EH (cell line): Measurements from ENCODE around the gene RASL12.
"Not testable (repeated sequence)": the region's sequence is repeated elsewhere in the genome, so short reads cannot be mapped to it uniquely, and the experiment has no call there.

Experiments
- DNase-seq: peaks from one replicate; pipeline ENCODE4 v3.0.0-alpha.2; 2015; ENCODE audit warnings: low read depth

RASL12 gene, protein sequence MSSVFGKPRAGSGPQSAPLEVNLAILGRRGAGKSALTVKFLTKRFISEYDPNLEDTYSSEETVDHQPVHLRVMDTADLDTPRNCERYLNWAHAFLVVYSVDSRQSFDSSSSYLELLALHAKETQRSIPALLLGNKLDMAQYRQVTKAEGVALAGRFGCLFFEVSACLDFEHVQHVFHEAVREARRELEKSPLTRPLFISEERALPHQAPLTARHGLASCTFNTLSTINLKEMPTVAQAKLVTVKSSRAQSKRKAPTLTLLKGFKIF

DNA sequence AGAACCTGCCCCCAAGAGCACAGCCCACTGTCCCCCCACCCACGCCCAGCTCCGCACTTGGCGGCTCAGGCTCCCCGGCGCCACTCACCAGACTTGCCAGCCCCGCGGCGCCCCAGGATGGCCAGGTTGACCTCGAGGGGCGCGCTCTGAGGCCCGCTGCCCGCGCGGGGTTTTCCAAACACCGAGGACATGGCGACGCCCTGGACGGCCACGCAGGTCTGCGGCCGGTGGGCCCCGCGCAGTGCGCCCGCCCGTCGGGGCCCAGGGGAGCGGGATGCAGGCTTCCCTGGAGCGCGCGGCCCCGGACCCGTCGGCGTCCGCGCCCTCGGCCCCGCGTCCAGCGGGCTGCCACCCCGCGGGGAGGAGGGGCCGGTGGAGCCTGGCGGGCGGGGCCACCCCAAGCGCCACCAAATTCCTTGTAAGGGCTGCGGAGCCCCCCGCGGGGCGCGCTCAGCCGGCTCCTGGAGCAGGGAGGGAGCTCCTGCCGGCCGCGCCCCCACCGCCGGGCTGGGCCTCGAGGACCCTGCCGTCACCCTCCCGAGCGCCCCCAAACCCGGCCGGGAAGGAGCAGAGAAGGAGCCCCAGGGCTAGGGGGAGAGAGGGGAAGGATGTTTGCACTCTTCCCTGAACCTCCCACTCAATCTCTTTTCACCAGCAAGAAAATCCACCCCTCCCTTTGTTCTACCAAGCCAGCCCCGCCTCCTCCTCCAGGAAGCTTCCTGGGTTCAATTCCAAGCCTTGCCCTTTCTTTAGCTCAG is at the start of gene RASL12:
RASL12 (minus strand) TSS at position 347 of the 758 bp plus-strand sequence; CDS start at position 191, 156 bp downstream.
- DNase-seq = no peak

DNA sequence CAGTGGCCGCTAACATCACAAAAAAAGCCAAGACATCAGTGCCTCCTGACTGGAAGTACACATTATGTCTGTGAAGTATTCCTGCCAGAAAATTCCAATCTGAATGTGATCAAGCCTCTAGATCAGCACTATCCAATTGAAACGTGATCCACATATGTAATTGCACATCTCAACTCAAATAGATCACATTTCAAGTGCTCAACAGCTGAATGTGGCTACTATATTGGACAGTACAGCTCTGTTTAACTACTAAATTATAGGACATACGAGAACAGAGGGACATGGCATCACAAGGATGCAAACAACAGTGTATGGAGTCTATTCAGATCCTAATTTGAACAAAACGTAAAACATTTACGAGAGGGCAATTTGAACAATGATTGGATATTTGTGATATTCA is 47.8 kb upstream of the RASL12 start:
- no peak for DNase-seq

DNA sequence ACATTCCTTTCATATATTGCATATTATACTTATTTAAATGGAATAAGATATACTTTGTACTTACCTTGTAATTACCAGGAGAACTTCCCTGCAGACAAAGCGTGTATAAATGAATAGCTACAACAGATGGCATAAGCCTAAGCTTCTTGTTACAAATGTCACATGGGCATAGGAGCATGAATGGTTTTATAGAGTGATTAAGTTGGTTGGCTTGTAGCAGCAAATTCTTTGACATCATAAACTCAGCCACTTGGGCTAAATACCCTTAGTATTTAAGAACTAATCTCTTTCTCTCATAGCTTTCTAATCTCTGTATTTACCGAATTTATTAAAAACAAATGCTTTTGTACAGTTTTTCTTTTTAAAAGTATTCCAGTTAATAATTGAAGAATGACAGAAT is 47.3 kb upstream of the RASL12 start, which contains the start of gene UBAP1L:
UBAP1L (minus strand) TSS at position 115 of the 400 bp plus-strand sequence. CDS start 8,985 bp downstream, outside the sequence.
- DNase-seq = peak; percentile 12

DNA sequence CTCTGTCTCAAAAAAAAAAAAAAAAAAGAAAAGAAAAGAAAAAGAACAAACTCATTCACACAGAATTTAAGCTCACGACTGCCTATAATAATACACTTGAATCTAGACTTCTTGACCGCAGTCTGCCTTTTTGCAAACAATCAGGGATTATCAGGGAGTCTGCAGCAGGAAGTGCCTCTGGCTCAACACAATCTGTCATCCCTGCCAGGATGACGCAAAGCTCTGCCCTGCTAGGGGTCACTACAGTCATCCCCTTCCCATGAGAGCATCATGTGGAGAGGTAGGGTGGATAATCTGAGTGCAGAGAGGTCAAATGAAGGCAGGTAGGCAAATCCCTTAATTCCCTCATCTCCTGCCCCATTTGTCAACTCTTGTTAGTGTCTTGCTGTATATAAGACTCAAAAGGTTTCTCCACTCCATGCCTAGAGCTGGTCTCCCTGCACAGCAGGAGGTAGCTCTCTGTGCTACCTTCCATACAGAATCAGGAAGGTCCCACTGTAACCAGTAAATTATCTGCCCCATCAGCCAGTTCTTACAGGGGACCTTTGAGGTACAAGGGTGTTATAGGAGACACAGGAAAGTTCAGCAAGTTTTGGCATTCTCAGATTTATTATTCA is 43.0 kb upstream of the RASL12 start:
- DNase-seq = peak; percentile 13

DNA sequence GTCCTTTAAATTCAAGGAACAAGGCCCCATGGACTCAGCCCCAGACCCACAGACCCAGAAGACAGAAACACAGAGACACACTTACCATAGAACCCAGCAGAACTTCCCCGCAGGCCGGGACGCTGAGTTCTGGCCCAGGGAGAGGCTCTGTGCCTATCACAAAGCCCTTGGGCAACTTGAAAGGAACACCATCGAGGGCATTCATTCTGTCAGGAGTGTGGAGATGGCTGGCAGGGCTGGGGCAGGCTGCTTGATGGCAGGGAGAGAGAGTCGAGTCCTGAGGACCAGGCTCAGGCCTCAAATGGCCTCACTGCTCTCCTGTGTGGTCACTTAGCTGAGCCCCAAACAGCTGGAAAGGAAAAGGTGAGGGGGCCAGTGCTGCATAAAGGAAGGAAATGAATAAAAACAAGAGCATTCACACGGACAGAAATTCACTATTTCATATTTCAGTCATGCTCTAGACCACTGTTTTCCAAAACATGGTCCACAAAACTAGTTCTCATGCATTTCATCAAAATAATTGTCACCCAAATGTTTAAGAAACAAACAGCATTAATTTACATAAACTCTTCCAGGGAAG is 38.3 kb upstream of the RASL12 start:
- DNase-seq = no peak

DNA sequence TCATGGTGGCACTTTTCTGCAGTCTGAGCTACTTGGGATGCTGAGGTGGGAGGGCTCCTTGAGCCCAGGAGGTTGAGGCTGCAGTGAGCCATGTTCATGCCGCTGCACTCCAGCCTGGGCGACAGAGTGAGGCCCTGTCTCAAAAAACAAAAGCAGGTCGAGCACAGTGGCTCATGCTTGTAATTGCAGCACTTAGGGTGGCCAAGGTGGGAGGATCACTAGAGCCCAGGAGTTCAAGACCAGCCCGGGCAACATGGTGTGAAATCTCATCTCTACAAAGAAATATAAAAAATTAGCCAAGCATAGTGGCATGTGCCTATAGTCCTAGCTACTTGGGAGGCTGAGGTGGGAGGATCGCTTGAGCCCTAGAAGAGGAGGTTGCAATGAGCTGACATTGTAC is 37.2 kb upstream of the RASL12 start:
- DNase-seq = no peak

DNA sequence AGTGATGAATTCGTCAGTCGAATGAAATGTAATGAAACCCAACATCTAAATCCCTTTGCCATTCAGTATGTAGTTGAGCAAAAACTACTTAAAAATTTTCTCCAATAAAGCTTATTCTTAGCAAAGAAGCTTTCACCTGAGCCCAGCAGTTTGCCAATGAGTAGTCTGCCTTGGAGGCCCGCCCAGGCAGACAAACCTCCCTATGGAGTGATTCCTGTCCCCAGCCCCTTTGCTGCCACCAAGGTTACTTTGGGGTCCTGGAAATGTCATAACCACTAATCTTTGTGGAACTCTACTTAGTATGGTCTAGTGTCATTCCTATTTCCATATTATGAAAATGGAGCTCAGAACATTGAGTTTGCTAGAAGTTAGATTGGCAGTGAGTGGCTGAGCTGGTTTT is 35.1 kb upstream of the RASL12 start:
- no peak for DNase-seq

DNA sequence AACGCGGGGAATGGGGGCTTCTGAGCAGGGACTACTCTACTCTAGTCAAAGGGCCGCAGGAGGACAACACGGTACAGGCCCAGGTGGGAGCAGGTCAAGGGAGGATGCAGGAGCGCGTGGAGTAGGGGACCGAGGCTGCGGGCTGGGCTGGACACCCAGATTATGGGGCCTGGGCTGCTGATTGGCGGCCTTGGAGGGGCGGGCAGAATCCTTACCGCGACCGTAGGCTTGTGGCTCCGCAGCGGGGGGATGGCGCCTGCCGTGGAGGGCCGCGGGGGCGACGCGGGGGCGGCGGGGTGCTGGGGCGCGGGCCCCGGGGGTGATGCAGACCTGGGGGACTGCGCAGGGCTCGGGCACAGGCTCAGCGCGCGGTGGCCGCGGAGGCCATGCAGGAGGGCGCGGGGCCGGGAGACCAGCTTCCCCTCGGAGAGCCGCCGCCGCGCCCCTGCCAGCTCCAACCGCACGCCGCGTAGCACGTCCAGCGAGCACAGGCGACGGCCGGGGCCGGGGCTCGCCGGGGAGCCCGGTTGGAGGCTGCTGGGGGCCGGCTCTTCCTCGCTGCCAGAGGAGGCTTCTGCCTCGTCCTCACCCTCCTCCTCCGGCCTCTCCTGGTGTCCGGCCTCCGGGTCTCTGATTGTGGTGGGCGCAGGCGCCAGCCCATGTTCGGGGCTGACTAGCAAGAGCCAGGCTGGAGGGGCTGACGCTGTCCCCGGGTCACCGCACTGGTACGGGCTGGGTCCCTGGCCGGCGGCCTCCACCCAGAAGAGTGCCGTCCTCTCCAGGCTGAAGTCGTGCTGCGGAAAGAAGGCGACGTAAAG is 34.3 kb upstream of the RASL12 start:
- no peak for DNase-seq

DNA sequence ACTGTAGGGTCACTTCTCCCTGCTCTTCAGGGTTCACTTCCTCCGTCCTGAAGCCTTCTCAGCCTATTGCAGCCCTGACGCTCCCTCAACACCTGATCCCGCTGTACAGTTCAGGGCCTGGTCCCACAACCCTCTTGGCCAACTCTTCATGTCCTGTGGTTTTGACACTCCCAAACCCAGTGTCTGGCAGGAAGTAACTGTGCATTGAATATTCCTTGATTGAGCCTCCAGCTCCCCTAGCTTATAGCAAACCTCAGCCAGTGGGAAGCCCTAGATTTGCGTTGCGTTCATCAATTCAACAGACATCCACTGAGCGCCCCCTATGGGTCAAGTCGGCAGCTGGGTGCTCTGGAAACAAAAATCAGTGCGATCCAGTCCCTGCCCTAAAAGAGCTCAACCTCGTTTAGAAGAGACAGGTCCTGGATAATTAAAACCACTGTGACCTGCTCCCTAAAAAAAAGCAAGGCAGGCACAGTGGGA is 33.7 kb upstream of the RASL12 start:
- peak; percentile 58 for DNase-seq

DNA sequence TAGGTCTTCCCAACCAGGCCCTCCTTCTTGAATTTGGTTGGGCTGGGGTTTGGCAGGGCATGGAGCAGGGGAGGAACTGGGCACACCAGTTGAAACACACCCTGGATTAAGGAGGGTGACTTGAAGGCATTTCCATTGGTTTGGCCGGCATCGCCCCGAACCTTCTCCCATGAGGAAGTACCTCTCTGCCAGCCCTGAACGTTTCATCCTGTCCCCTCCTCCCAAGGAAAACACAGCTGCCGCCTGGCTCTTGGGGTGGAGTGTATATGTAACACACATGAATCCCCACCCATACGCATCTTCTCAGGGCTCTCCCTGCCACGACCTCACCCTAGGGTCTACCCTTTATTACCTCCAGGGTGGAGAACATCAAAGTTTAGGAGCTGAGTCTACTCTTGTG is 32.7 kb upstream of the RASL12 start:
- DNase-seq = no peak

DNA sequence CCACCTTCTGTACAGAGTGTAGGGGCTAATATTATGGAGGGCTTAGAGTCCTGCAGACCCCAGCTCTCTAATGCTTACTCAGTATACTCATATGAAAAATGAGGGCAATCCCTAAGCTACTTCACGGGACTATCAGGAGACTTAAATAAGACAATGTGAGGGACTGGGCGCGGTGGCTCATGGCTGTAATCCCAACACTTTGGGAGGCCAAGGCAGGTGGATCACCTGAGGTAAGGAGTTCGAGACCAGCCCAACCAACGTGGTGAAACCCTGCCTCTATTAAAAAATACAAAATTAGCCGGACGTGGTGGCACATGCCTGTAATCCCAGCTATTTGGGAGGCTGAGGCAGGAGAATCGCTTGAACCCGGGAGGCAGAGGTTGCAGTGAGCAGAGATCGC is 32.0 kb upstream of the RASL12 start:
- DNase-seq = not testable (repeated sequence)

DNA sequence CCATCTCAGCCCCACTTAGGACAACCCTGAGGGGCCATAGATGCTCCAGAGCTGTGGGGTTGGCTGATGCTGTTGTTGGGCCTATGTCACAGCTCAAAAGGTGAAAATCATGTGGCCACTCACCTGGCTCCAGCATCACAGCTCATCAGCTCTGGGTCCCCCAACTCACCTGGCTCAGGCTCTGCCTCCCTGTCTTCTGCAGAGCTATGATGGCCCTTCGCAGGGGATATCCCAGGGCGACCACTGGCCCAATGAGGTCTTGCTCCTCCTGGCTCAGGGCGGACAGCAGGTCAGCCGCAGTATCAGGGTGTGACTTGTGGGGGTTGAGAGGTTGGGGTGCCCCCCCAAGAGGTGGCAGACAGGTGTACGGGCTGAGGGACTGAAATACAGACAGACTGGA is 31.5 kb upstream of the RASL12 start:
- DNase-seq = no peak

DNA sequence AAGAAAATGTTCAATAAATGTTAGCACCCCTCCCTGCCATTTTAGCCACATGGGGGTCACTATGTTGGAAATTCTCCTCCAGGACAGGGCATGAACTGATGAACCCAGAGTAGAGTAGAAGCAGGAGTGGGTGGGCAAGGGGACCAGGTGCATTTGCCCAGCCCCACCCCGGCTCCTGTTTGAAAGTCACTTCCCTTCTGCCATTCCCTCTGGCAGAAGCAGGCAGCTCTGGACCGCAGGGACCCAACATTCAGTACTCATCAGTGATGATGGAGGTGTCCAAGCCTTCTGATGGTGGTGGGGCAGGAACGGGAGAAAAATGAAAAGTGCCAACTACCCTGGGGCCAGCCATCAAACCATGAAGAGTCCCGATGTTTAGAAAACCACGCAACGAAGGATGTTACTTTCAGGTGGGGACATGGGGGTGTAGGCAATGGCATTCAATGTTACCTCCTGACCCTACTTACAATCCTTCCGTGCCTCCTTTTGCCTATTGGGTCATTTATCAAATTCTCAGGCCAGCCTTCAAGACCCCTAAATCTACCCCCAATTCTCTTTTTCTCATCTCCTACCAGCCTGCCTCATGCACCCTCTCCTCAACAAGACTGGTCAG is 30.0 kb upstream of the RASL12 start:
- DNase-seq = no peak

DNA sequence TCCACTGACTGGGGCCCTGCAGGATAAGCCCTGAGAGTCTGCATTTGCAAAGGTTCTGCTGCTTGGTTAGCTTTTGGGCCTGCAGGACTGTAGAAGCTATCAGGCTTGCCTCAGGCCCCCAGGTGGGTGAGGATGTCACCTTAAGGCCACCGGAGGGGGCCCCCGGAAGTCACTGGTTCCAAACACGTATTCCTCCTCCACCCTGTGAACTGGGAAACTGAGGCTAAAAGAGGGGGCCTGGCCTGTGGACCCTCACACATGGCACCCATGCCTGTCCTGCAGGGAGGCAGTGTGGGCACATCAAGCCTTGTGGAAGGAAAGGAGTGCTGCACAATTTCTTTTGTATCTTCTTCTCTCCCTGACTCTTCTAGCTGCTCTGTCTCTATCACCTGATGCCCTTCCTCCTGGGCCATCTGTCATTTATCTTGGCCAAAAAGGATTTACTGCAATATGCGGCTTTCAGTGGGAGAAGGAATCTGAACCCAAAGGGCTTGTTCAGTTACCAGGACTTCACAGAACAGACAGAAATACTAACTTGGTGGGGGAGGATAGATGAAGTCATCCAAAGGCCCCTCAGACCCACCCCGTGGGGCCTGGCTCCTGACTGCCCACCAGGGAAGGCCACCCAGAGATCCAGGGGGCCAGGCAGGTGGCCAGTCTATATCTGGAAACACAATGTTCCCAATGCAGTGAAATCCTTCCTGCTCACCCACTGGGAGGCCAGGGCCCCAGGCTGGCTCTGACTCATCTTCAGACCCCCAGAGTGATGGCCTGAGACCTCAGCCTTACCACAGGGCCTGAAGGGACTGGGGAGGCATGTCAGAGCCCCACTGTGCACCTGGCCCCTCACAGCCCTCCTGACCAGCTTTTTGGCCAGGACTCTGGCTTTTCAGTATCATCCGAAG is 28.9 kb upstream of the RASL12 start:
- no peak for DNase-seq

DNA sequence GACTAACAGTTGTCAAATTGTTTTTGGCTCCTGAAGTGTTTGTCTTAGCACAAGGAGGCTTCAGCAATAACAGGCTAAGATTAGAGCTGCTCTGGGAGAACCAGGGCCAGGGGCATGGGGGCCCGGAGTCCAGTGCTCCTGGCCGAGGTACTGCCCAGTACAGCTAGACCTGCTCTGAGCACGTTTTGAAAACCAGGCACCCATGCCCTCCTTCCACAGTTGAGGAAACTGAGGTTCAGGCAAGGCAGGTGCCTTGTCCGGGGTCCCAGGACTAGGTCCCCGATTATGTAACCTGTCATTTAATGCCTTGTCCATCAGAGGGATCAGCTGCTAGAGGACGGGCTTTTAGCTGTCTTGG is 27.9 kb upstream of the RASL12 start:
- DNase-seq = no peak

DNA sequence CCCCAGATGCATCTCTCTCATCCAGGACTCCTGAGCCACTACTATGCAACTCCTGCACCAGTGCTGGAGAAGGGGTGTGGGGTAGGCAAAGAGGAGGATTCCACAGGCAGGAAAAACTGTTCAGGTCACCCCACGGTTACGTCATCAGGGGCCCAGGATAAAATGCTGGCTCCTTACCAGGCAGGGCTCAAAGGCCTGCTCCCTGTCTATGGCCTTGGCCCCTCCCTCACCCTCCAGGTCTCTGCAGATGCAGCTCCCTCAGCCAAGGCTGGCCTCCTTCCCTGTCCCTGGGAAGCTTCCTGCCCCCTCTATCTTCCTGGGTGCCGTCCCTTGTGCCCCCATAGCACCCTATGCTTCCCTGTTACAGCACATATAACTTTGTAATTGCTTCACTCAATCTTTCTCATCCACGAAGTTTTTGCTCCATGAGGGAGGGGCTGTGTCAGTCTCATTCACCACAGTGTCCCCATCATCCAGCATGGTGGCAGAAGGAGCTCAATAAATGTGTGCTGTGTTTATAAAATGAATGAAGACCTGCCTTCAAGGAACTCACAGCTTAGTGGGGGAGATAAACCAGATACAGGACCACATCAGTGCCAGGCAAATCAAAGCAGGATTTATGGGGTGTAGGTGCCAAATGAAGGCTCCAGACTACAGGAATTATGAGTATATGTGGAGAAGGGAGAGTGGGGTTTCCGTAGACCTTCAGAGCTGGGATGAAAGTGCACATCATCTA is 27.4 kb upstream of the RASL12 start:
- no peak for DNase-seq

DNA sequence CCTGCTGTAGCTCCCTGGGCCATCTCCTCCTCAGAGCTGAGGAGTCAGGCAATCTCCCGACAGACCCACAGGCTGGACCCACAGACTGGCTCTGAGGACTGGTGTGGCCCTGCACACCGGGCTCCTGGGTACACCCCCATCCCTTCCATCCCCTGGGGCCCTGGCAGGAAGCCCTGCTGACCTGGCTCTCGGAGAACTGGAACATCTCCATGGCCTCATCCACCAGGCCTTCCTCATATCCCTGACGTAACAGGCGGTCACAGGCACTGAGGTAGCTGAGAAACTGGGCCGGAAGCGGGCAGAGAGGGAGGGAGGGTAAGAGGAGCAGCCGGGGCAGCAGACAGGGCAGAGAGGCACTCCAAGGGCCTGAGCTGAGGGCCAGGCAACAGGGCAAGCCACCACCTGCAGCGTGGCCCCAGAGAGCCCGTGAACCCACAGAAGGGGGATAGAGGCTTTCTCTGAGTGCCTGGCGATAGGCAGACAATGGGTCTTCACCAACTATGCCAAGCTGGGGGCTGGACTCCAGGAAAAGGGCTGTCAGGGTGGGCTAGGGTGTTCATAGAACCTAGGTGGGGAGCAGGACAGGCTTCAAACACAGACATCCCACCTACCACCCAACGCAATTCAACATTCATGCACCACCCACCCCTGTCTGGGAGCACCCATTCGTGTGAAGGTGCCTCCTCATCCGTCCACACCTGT is 26.7 kb upstream of the RASL12 start:
- DNase-seq = no peak

DNA sequence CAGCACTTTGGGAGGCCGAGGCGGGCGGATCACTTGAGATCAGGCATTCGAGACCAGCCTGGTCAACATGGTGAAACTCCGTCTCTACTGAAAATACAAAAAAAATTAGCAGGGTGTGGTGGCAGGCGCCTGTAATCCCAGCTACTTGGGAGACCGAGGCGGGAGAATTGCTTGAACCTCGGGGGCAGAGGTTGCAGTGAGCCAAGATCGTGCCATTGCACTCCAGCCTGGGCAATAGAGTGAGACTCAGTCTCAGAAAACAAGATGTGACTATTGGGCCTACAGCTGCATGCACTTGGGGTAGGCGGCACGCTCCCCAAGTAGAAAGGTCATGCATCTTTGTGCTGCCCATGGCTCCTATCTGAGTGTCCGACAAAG is 26.0 kb upstream of the RASL12 start:
- not testable (repeated sequence) for DNase-seq
